ENCODE data around the gene VGLL2.

DNA sequence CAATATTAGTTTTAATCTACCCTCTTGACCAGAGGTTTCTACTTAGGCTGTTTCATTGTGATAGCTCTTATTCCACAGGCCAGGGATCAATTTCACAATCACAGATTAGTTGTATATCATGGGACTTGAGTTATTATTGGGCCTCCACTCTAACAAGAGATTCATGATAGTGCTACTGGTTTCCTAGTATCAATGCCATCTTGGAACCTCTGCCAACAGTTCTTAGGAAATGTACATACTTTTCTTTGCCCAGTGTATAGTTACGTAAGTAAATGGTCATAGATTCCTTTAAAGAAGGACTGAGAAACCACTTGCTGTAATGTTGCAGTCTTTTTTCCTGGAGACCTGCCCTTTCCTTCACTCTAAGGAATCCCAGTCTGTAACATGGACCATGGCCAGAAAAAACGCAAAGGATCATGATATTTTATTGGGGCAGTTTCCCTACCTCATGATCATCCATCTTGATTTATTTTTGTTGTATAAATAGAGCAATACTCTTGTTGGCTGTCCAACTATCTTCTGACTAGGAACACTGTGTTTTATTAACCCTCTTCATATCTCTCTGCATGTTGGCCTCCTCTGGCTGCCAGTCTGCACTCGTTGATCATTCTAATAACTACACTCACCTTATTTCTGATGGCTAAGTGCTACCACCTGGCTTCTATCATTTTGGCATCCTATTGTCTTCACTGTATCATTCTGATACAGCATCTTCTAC is 38.0 kb upstream of the VGLL2 start:
- TF ChIP-seq, protein P1, sequence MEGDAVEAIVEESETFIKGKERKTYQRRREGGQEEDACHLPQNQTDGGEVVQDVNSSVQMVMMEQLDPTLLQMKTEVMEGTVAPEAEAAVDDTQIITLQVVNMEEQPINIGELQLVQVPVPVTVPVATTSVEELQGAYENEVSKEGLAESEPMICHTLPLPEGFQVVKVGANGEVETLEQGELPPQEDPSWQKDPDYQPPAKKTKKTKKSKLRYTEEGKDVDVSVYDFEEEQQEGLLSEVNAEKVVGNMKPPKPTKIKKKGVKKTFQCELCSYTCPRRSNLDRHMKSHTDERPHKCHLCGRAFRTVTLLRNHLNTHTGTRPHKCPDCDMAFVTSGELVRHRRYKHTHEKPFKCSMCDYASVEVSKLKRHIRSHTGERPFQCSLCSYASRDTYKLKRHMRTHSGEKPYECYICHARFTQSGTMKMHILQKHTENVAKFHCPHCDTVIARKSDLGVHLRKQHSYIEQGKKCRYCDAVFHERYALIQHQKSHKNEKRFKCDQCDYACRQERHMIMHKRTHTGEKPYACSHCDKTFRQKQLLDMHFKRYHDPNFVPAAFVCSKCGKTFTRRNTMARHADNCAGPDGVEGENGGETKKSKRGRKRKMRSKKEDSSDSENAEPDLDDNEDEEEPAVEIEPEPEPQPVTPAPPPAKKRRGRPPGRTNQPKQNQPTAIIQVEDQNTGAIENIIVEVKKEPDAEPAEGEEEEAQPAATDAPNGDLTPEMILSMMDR (IDR thresholded peaks at IDR 0.05; ENCODE audit: low read length), result no peak
- TF ChIP-seq EZH2 (IDR thresholded peaks at IDR 0.05; ENCODE audit: borderline replicate concordance, low read length), result no peak
